PC-3 (cell line): Measurements from ENCODE around the gene SELENOF.

Experiments used
- CTCF ChIP-seq: fragments of 300-600 bp; sonication (generic); conservative IDR thresholded peaks from 2 replicates; pipeline ENCODE4 v1.5.1; 2017; ENCODE audit warnings: antibody characterized with exemption, low read depth, mild to moderate bottlenecking, low read length
- EZH2 ChIP-seq: fragments of 300-600 bp; sonication (generic); IDR thresholded peaks from one replicate; pipeline ENCODE4 v1.6.1; 2017; ENCODE audit warnings: antibody characterized with exemption, mild to moderate bottlenecking, low read length; ENCODE audit not compliant: unreplicated experiment

DNA sequence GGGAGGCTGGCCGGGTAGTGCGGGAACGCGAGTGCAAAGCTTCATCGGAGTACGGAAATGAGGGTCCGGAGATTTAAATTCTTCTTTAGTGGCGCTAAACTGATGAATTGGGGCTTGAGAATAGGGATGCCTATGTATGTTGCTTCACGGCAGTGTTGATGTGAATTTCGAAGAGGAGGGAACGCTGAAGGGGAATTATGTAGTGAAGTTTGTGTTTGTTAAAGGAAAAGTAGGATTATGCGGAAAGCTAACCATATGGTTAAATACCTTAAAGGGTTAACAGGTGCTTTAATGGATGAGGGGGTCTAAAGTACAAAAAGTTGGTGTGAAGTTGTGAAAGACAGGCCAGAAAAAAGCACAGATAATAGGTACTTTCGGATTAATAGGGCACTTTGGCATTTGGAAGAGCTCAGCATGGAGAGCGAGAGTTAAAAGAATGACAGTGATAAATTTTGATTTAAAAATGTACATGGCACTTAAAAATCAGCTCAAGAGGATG, 1.9 kb upstream of the SELENOF start:
- TF ChIP-seq CTCF (no peak), EZH2 (no peak)
